ENCODE data around the gene MPDZ.

DNA sequence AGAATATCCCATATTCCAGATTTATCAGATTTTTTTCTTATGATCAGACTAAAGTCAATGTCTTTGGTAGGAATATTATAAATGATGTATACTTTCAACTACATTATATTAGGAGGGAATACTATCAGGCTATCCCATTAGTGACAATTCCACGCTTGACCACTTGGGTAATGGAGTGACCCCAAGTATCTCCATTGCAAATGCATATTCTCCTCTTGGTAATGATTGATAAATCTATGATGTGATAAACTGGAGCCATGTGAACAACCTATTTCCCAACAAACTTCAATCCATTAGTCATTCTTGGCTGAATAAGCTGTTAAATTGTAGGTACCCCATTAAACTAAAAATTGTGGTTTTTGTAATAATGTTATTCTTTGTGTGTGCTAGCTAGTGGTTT lies 12.2 kb upstream of the MPDZ start:
- TF ChIP-seq CTCF (IDR thresholded peaks at IDR 0.05) = peak; percentile 29
- TF ChIP-seq EZH2 (IDR thresholded peaks at IDR 0.05) = no peak

Measured in neural progenitor cell (in vitro differentiated cells).